ENCODE data around the gene KRT84.

DNA sequence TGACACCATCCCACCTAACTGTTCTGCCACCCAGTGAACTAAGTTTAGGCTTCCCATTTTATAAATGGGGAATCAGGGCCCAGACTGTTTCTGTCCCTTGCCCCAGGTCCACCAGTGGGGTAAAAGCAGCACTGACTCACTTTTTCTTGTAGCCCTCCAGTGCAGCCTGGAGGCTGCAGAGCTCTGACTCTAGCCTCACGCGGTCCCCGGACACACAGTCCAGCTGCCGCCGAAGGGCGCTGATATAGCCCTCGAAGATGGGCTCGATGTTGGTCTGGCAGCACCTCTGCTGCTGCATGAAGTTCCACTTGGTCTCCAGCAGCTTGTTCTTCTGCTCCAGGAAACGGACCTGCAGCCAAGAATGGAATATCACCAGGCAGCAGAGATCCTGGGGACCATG lies 18.1 kb upstream of the KRT84 start:
- TF ChIP-seq, protein P1, sequence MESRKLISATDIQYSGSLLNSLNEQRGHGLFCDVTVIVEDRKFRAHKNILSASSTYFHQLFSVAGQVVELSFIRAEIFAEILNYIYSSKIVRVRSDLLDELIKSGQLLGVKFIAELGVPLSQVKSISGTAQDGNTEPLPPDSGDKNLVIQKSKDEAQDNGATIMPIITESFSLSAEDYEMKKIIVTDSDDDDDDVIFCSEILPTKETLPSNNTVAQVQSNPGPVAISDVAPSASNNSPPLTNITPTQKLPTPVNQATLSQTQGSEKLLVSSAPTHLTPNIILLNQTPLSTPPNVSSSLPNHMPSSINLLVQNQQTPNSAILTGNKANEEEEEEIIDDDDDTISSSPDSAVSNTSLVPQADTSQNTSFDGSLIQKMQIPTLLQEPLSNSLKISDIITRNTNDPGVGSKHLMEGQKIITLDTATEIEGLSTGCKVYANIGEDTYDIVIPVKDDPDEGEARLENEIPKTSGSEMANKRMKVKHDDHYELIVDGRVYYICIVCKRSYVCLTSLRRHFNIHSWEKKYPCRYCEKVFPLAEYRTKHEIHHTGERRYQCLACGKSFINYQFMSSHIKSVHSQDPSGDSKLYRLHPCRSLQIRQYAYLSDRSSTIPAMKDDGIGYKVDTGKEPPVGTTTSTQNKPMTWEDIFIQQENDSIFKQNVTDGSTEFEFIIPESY (IDR thresholded peaks at IDR 0.05): no peak
- TF ChIP-seq SIN3A (IDR thresholded peaks at IDR 0.05; ENCODE audit: low read depth, low read length): no peak
- TF ChIP-seq, protein P2, sequence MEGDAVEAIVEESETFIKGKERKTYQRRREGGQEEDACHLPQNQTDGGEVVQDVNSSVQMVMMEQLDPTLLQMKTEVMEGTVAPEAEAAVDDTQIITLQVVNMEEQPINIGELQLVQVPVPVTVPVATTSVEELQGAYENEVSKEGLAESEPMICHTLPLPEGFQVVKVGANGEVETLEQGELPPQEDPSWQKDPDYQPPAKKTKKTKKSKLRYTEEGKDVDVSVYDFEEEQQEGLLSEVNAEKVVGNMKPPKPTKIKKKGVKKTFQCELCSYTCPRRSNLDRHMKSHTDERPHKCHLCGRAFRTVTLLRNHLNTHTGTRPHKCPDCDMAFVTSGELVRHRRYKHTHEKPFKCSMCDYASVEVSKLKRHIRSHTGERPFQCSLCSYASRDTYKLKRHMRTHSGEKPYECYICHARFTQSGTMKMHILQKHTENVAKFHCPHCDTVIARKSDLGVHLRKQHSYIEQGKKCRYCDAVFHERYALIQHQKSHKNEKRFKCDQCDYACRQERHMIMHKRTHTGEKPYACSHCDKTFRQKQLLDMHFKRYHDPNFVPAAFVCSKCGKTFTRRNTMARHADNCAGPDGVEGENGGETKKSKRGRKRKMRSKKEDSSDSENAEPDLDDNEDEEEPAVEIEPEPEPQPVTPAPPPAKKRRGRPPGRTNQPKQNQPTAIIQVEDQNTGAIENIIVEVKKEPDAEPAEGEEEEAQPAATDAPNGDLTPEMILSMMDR (IDR thresholded peaks at IDR 0.05 in 2 of 3, conservative IDR thresholded peaks at IDR 0.05 in 1 of 3; ENCODE audit: control insufficient read depth in 2 of 3, extremely low read depth in 1 of 3, insufficient read depth in 1 of 3, low read depth in 3 of 3, low read length in 3 of 3): no peak
- TF ChIP-seq, protein P3, sequence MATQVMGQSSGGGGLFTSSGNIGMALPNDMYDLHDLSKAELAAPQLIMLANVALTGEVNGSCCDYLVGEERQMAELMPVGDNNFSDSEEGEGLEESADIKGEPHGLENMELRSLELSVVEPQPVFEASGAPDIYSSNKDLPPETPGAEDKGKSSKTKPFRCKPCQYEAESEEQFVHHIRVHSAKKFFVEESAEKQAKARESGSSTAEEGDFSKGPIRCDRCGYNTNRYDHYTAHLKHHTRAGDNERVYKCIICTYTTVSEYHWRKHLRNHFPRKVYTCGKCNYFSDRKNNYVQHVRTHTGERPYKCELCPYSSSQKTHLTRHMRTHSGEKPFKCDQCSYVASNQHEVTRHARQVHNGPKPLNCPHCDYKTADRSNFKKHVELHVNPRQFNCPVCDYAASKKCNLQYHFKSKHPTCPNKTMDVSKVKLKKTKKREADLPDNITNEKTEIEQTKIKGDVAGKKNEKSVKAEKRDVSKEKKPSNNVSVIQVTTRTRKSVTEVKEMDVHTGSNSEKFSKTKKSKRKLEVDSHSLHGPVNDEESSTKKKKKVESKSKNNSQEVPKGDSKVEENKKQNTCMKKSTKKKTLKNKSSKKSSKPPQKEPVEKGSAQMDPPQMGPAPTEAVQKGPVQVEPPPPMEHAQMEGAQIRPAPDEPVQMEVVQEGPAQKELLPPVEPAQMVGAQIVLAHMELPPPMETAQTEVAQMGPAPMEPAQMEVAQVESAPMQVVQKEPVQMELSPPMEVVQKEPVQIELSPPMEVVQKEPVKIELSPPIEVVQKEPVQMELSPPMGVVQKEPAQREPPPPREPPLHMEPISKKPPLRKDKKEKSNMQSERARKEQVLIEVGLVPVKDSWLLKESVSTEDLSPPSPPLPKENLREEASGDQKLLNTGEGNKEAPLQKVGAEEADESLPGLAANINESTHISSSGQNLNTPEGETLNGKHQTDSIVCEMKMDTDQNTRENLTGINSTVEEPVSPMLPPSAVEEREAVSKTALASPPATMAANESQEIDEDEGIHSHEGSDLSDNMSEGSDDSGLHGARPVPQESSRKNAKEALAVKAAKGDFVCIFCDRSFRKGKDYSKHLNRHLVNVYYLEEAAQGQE (IDR thresholded peaks at IDR 0.05; ENCODE audit: low read depth, low read length): no peak
- TF ChIP-seq HDAC2 (IDR thresholded peaks at IDR 0.05): no peak
- no peak for TF ChIP-seq RAD51 (IDR thresholded peaks at IDR 0.05)
- TF ChIP-seq CBX3 (IDR thresholded peaks at IDR 0.05; ENCODE audit: borderline replicate concordance, low read depth): no peak
- TF ChIP-seq EZH2 (IDR thresholded peaks at IDR 0.05; ENCODE audit: borderline replicate concordance, control insufficient read depth, low read depth, low read length): no peak
- TF ChIP-seq JUND (IDR thresholded peaks at IDR 0.05; ENCODE audit: low read depth, low read length): no peak
- TF ChIP-seq SMARCA5 (IDR thresholded peaks at IDR 0.05): no peak
- no peak for TF ChIP-seq GABPA (IDR thresholded peaks at IDR 0.05; ENCODE audit: low read depth)
- no peak for TF ChIP-seq ZSCAN29 (IDR thresholded peaks at IDR 0.05)
- TF ChIP-seq RAD21 (IDR thresholded peaks at IDR 0.05; ENCODE audit: insufficient read depth, low read depth, low read length): no peak

Measured in GM12878 (cell line).